GM12878 (cell line): ENCODE data around the gene CYP2A7. TPM values are rescaled to one million over a fixed set of nuclear protein-coding genes. Genes with fewer than 3 reads are reported as not detected.

ENCODE experiments used
- ATAC-seq: fragments of 200-7000 bp; cut with Tn5 transposase; 3 replicates; pipeline ENCODE4 v1.9.1; 2020; ENCODE audit warnings: mild to moderate bottlenecking, moderate library complexity
- BruUV-seq: library from RNA; stranded (reverse); fragments of 400-500 nt; replicated peaks from 2 replicates; lab custom pipeline; 2021; lab: Mats Ljungman, UMichigan
- CTCF ChIA-PET: fragments of 300-600 bp; sonication (Branson Sonifier 250); formaldehyde crosslinking; extraction: SDS; loops from one replicate; lab custom pipeline; 2021; ENCODE audit warnings: inconsistent platforms; lab: Yijun Ruan, JAX
- POLR2A ChIA-PET: fragments of 350-600 bp; formaldehyde crosslinking; extraction: SDS; loops from one replicate; lab custom pipeline; 2021; ENCODE audit warnings: inconsistent platforms; lab: Charles Lee
- RAD21 ChIA-PET: fragments of 300-600 bp; sonication (Branson Sonifier 250); formaldehyde crosslinking; loops from one replicate; lab custom pipeline; 2023; ENCODE audit warnings: antibody characterized with exemption; ENCODE audit not compliant: unreplicated experiment; lab: Charles Lee
- SMC1A ChIA-PET: fragments of 300-600 bp; sonication (Branson Sonifier 250); formaldehyde crosslinking; loops from one replicate; lab custom pipeline; 2023; ENCODE audit not compliant: unreplicated experiment, uncharacterized antibody; lab: Charles Lee
- DNase-seq: peaks from one replicate; pipeline ENCODE4 v3.0.0-alpha.2; 2011; ENCODE audit warnings: low read depth, low spot score
- FAIRE-seq: peaks from 3 replicates; lab custom pipeline; 2011; peaks lifted over from hg19 to GRCh38; lab: Jason Lieb, UNC
- H2AFZ ChIP-seq: 2 replicates; pipeline ENCODE4 v1.6.0; 2011; ENCODE audit warnings: low read depth, low read length, control low read depth; ENCODE audit not compliant: control insufficient read depth
- H3K27ac ChIP-seq: 2 replicates; pipeline ENCODE4 v1.5.1; 2011; ENCODE audit warnings: control low read depth; ENCODE audit not compliant: control insufficient read depth, insufficient read depth
- H3K27me3 ChIP-seq, 2 experiments: replicated peaks in 1 of 2; 2 replicates each; pipeline versions ENCODE4 v1.6.0 to v1.6.1; 2011; ENCODE audit warnings: low read length in 1 of 2; ENCODE audit not compliant: control insufficient read depth in 2 of 2, insufficient read depth in 2 of 2
- H3K36me3 ChIP-seq, 2 experiments: 2 replicates each; pipeline ENCODE4 v1.5.1; 2011; ENCODE audit warnings: low read length in 1 of 2; ENCODE audit not compliant: control insufficient read depth in 2 of 2, insufficient read depth in 2 of 2
- H3K4me1 ChIP-seq: 2 replicates; pipeline ENCODE4 v1.6.1; 2011; ENCODE audit warnings: mild to moderate bottlenecking, low read length, moderate library complexity, mixed read lengths; ENCODE audit not compliant: control insufficient read depth, insufficient read depth
- H3K4me2 ChIP-seq: 2 replicates; pipeline ENCODE4 v1.6.0; 2011; ENCODE audit warnings: control low read depth; ENCODE audit not compliant: control insufficient read depth, insufficient read depth
- H3K4me3 ChIP-seq: fragments of 200-600 bp; sonication (generic); 2 replicates; pipeline ENCODE4 v1.5.1; 2016
- H3K79me2 ChIP-seq: 2 replicates; pipeline ENCODE4 v1.6.0; 2011; ENCODE audit warnings: low read length; ENCODE audit not compliant: control insufficient read depth, insufficient read depth
- H3K9ac ChIP-seq: 2 replicates; pipeline ENCODE4 v1.8.0; 2011; ENCODE audit warnings: low read length, control low read depth, mixed read lengths; ENCODE audit not compliant: control insufficient read depth, insufficient read depth
- H3K9me3 ChIP-seq: replicated peaks from 3 replicates; pipeline ENCODE4 v1.5.1; 2011; ENCODE audit warnings: mild to moderate bottlenecking, low read length; ENCODE audit not compliant: control insufficient read depth, insufficient read depth
- H4K20me1 ChIP-seq: 2 replicates; pipeline ENCODE4 v1.6.0; 2011; ENCODE audit not compliant: control insufficient read depth, insufficient read depth
- MXI1 ChIP-seq: fragments of 150-350 bp; IDR thresholded peaks from 2 replicates; pipeline ENCODE4 v1.6.1; 2011; ENCODE audit warnings: low read depth, mild to moderate bottlenecking, inconsistent platforms, low read length, improper control_type of control experiment
- SIN3A ChIP-seq: IDR thresholded peaks from 2 replicates; pipeline ENCODE4 v1.6.1; 2012; ENCODE audit warnings: low read depth, low read length, improper control_type of control experiment
- SREBF1 ChIP-seq: IDR thresholded peaks from 2 replicates; pipeline ENCODE4 v1.6.1; 2012; ENCODE audit warnings: mild to moderate bottlenecking, low read length
- ZZZ3 ChIP-seq: IDR thresholded peaks from 2 replicates; pipeline ENCODE4 v1.6.1; 2011; ENCODE audit warnings: low read depth; ENCODE audit not compliant: control insufficient read depth, insufficient read length
- WGBS: methylation state at CpG from one replicate; pipeline ENCODE4 v1.1.6; 2016; ENCODE audit warnings: low lambda C conversion rate; ENCODE audit not compliant: insufficient replicate concordance, insufficient coverage; ENCODE audit errors: missing lambda C conversion rate; 5-methylcytosine and 5-hydroxymethylcytosine counted together
- in situ Hi-C: fragments of 300-500 bp; cut with MboI; formaldehyde crosslinking; loops from 9 replicates; pipeline ENCODE4 v1.14.3; 2018; ENCODE audit warnings: mixed read lengths
- intact Hi-C: fragments of 100-400 bp; cut with micrococcal nuclease; formaldehyde crosslinking; loops from one replicate; pipeline ENCODE4 v1.14.2; 2022; ENCODE audit not compliant: unreplicated experiment
- polyA plus RNA-seq, 11 experiments: library from polyadenylated mRNA; depleted of rRNA in 4 of 11; unstranded in 6 of 11; stranded (reverse) in 5 of 11; fragments of >200 nt; fragmentation: Nextera tagmentation in 4 of 11; fragmentation: Illumina TruSeq in 1 of 11; extraction: Ambion mirVana in 4 of 11; extraction: Trizol in 1 of 11; gene quantifications; 1 replicate in 1 of 11; 2 replicates in 10 of 11; pipeline versions ENCODE4 v1.2.1 to v1.2.3, GENCODE V29; 2011 to 2016; ENCODE audit warnings: inconsistent platforms in 2 of 11, missing spikeins in 2 of 11, low read depth in 1 of 11
- total RNA-seq, 4 experiments: library from RNA; depleted of rRNA in 3 of 4; stranded (reverse); fragments of >200 nt in 3 of 4; fragmentation: Illumina TruSeq in 1 of 4; extraction: Trizol in 1 of 4; gene quantifications; 2 replicates each; pipeline versions ENCODE4 v1.2.1 to v1.2.3, GENCODE V29; 2013 to 2021
- TF ChIP-seq, protein P1 (sequence below): fragments of 450-650 bp; formaldehyde crosslinking; IDR thresholded peaks from 2 replicates; pipeline ENCODE4 v1.5.0; 2022; ENCODE audit warnings: mild to moderate bottlenecking, missing genetic modification characterization
- TF ChIP-seq, protein P2 (sequence below): IDR thresholded peaks from 2 replicates; pipeline ENCODE4 v1.6.1; 2012; ENCODE audit warnings: improper control_type of control experiment, low read depth, low read length; ENCODE audit not compliant: insufficient replicate concordance
- TF ChIP-seq, protein P3 (sequence below): fragments of 450-650 bp; IDR thresholded peaks from 2 replicates; pipeline ENCODE4 v1.6.1; 2018; ENCODE audit warnings: mild to moderate bottlenecking, low read depth, moderate library complexity; ENCODE audit not compliant: partially characterized antibody

The CYP2A7 gene
- total and polyA plus RNA-seq, 10 of the 15 experiments (the other 5 are each of a cell fraction or from before 2014, with no cell fraction given) = not detected

DNA sequence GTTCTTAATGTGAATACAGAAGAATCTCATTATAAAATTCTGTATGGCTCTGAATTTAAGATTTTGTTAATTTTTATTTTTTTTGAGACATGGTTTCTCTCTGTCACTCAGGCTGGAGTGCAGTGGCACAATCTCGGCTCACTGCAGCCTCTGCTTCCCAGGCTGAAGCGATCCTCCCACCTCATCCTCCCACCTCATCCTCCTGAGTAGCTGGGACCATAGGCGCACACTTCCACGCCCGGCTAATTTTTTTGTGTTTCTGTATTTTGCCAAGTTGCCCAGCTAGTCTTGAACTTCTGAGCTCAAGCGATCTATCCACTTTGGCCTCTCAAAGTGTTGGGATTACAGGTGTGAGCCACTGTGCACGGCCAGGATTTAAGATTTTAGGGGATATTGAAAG is 14.3 kb downstream of the CYP2A7 start:
- Histone ChIP-seq H3K4me1 (no peaks in the 10 kb centered on the region), H3K27me3 (no peaks in the 10 kb centered on the region), H3K4me2 (no peak overlapping the region), H3K4me3 (no peak overlapping the region), H3K9me3 (no peaks in the 10 kb centered on the region), H2AFZ (no peak overlapping the region), H3K79me2 (no peaks in the 10 kb centered on the region), H3K36me3 (no peaks in the 10 kb centered on the region), H3K27ac (no peak overlapping the region), H4K20me1 (no peaks in the 10 kb centered on the region), H3K9ac (no peak overlapping the region)
- no peak for DNase-seq
- ChIA-PET RAD21 (no interaction called here), SMC1A (no interaction called here), POLR2A (no interaction called here), CTCF (no interaction called here)
- ATAC-seq = no peak
- no peak for FAIRE-seq
- no TSS peak for BruUV-seq
- WGBS = 63% methylated on average over 7 of the region's 7 CpGs
- intact Hi-C loops = no loop called here
- in situ Hi-C loops = no loop called here
- TF ChIP-seq ZZZ3 (no peak), SREBF1 (no peak), MXI1 (no peak), SIN3A (no peak)
- TF ChIP-seq, protein P1, sequence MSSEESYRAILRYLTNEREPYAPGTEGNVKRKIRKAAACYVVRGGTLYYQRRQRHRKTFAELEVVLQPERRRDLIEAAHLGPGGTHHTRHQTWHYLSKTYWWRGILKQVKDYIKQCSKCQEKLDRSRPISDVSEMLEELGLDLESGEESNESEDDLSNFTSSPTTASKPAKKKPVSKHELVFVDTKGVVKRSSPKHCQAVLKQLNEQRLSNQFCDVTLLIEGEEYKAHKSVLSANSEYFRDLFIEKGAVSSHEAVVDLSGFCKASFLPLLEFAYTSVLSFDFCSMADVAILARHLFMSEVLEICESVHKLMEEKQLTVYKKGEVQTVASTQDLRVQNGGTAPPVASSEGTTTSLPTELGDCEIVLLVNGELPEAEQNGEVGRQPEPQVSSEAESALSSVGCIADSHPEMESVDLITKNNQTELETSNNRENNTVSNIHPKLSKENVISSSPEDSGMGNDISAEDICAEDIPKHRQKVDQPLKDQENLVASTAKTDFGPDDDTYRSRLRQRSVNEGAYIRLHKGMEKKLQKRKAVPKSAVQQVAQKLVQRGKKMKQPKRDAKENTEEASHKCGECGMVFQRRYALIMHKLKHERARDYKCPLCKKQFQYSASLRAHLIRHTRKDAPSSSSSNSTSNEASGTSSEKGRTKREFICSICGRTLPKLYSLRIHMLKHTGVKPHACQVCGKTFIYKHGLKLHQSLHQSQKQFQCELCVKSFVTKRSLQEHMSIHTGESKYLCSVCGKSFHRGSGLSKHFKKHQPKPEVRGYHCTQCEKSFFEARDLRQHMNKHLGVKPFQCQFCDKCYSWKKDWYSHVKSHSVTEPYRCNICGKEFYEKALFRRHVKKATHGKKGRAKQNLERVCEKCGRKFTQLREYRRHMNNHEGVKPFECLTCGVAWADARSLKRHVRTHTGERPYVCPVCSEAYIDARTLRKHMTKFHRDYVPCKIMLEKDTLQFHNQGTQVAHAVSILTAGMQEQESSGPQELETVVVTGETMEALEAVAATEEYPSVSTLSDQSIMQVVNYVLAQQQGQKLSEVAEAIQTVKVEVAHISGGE = no peak
- TF ChIP-seq, protein P2, sequence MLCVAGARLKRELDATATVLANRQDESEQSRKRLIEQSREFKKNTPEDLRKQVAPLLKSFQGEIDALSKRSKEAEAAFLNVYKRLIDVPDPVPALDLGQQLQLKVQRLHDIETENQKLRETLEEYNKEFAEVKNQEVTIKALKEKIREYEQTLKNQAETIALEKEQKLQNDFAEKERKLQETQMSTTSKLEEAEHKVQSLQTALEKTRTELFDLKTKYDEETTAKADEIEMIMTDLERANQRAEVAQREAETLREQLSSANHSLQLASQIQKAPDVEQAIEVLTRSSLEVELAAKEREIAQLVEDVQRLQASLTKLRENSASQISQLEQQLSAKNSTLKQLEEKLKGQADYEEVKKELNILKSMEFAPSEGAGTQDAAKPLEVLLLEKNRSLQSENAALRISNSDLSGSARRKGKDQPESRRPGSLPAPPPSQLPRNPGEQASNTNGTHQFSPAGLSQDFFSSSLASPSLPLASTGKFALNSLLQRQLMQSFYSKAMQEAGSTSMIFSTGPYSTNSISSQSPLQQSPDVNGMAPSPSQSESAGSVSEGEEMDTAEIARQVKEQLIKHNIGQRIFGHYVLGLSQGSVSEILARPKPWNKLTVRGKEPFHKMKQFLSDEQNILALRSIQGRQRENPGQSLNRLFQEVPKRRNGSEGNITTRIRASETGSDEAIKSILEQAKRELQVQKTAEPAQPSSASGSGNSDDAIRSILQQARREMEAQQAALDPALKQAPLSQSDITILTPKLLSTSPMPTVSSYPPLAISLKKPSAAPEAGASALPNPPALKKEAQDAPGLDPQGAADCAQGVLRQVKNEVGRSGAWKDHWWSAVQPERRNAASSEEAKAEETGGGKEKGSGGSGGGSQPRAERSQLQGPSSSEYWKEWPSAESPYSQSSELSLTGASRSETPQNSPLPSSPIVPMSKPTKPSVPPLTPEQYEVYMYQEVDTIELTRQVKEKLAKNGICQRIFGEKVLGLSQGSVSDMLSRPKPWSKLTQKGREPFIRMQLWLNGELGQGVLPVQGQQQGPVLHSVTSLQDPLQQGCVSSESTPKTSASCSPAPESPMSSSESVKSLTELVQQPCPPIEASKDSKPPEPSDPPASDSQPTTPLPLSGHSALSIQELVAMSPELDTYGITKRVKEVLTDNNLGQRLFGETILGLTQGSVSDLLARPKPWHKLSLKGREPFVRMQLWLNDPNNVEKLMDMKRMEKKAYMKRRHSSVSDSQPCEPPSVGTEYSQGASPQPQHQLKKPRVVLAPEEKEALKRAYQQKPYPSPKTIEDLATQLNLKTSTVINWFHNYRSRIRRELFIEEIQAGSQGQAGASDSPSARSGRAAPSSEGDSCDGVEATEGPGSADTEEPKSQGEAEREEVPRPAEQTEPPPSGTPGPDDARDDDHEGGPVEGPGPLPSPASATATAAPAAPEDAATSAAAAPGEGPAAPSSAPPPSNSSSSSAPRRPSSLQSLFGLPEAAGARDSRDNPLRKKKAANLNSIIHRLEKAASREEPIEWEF = no peak
- TF ChIP-seq, protein P3, sequence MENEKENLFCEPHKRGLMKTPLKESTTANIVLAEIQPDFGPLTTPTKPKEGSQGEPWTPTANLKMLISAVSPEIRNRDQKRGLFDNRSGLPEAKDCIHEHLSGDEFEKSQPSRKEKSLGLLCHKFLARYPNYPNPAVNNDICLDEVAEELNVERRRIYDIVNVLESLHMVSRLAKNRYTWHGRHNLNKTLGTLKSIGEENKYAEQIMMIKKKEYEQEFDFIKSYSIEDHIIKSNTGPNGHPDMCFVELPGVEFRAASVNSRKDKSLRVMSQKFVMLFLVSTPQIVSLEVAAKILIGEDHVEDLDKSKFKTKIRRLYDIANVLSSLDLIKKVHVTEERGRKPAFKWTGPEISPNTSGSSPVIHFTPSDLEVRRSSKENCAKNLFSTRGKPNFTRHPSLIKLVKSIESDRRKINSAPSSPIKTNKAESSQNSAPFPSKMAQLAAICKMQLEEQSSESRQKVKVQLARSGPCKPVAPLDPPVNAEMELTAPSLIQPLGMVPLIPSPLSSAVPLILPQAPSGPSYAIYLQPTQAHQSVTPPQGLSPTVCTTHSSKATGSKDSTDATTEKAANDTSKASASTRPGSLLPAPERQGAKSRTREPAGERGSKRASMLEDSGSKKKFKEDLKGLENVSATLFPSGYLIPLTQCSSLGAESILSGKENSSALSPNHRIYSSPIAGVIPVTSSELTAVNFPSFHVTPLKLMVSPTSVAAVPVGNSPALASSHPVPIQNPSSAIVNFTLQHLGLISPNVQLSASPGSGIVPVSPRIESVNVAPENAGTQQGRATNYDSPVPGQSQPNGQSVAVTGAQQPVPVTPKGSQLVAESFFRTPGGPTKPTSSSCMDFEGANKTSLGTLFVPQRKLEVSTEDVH = no peak
